ENCODE data around the gene MYRF. TPM values are rescaled to one million over a fixed set of nuclear protein-coding genes. Genes with fewer than 3 reads are reported as not detected.

The MYRF gene
- total RNA-seq, 1 donor from 2014 or later = 0.78 TPM

DNA sequence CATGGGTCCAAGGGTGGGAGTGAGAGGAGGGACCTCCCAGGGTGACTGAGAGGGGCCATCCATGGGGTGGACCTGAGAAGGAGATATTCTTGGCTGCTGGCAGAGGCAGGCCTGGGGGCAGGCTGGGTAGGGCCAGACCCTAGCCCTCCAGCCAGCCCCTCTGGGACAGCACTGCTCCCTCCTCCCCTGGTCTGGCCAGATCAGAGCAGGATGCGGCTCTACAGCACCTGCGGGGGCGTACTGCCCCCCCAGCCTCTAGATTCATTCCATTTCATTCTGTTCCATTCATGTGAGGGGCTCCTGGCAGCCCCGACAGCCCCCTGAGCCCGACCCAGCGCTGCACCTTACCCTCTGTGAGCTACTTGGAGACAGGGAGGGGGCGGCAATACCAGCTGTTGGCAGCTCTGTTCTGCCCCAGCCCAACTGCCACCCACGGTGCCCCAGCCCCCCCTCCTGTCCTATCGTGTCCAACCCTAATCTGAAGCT, 34.3 kb upstream of the MYRF start:
- intact Hi-C loops (cut with micrococcal nuclease) = no loop called here
- Mint-ChIP-seq H3K36me3 (ENCODE audit: low read depth) (no peaks in the 10 kb centered on the region), H3K27ac (no peak overlapping the region), H3K9me3 (no peaks in the 10 kb centered on the region), H3K4me3 (no peak overlapping the region), H3K4me1 (no peaks in the 10 kb centered on the region), H3K27me3 (no peaks in the 10 kb centered on the region)
- DNase-seq (no peak), ATAC-seq (ENCODE audit: low read depth) (no peak)
- CTCF ChIA-PET = no interaction called here
- TF ChIP-seq, protein P1, sequence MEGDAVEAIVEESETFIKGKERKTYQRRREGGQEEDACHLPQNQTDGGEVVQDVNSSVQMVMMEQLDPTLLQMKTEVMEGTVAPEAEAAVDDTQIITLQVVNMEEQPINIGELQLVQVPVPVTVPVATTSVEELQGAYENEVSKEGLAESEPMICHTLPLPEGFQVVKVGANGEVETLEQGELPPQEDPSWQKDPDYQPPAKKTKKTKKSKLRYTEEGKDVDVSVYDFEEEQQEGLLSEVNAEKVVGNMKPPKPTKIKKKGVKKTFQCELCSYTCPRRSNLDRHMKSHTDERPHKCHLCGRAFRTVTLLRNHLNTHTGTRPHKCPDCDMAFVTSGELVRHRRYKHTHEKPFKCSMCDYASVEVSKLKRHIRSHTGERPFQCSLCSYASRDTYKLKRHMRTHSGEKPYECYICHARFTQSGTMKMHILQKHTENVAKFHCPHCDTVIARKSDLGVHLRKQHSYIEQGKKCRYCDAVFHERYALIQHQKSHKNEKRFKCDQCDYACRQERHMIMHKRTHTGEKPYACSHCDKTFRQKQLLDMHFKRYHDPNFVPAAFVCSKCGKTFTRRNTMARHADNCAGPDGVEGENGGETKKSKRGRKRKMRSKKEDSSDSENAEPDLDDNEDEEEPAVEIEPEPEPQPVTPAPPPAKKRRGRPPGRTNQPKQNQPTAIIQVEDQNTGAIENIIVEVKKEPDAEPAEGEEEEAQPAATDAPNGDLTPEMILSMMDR (IDR thresholded peaks at IDR 0.05) = no peak
- POLR2A ChIA-PET = no interaction called here

DNA sequence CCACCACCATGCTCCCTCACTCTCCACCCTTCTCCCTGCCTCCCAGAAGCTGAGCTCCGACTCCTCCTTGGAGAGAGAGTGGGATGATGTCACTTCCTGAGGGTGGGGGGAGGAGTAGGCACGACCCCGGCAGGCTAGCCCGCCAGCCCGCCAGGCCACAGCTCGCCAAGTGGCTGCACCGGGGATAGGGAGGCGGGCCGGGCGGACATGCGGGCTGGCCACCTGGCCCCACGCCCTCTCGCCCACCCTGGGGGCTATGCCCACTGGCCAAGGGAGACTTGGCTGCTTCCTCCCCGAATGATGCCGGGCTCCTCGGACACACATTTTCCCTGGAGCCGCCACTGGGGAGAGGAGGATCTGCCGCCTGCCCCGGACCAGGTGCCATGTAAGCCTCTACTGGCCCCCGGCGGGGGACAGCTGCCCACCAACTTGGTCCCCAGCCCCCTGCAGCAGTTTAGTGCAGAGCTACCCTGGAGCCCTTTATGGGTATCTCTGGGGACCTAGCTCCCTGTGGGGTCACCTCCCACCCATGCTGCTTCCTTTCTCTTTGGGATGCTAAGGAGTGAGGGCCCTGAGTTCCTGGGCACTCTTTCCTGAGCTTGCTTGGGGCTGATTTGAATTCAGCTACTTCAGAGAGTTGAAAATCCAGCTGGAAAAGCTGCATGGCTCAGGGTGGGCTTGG, 33.7 kb upstream of the MYRF start:
- no peaks in the 10 kb centered on the region for H3K27me3 Mint-ChIP-seq
- H3K9me3 Mint-ChIP-seq = no peaks in the 10 kb centered on the region
- intact Hi-C loops (cut with micrococcal nuclease) = no loop called here
- ChIA-PET CTCF (no interaction called here), POLR2A (no interaction called here)
- H3K27ac Mint-ChIP-seq = no peak overlapping the region
- DNase-seq (no peak), ATAC-seq (ENCODE audit: low read depth) (no peak)
- H3K4me3 Mint-ChIP-seq = no peak overlapping the region
- TF ChIP-seq, protein P1 (IDR thresholded peaks at IDR 0.05) = no peak
- no peaks in the 10 kb centered on the region for H3K36me3 Mint-ChIP-seq (ENCODE audit: low read depth)
- H3K4me1 Mint-ChIP-seq = no peaks in the 10 kb centered on the region

DNA sequence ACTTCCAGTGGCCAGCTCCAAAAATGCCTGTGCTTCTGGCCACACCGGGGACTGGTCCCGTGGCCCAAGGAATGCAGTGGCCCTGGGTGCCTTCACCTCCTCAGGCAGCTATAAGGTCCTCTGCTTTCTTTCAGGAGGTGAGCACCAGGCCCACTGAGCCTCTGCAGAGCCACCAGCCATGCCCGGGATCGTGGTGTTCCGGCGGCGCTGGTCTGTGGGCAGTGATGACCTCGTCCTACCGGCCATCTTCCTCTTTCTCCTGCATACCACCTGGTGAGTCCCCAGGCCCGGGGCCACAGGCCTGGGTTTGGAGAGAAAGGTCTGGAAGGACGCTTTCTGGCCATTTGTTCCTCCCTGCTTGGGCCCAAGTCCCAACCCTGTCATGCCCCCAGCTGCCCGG, 32.5 kb upstream of the MYRF start:
- Mint-ChIP-seq H3K27ac (no peak overlapping the region), H3K9me3 (no peaks in the 10 kb centered on the region), H3K36me3 (ENCODE audit: low read depth) (no peaks in the 10 kb centered on the region), H3K27me3 (no peaks in the 10 kb centered on the region), H3K4me3 (no peak overlapping the region), H3K4me1 (no peaks in the 10 kb centered on the region)
- CTCF ChIA-PET = no interaction called here
- no peak for ATAC-seq (ENCODE audit: low read depth)
- intact Hi-C loops (cut with micrococcal nuclease) = no loop called here
- no peak for DNase-seq
- POLR2A ChIA-PET = no interaction called here
- TF ChIP-seq, protein P1 (IDR thresholded peaks at IDR 0.05) = no peak

DNA sequence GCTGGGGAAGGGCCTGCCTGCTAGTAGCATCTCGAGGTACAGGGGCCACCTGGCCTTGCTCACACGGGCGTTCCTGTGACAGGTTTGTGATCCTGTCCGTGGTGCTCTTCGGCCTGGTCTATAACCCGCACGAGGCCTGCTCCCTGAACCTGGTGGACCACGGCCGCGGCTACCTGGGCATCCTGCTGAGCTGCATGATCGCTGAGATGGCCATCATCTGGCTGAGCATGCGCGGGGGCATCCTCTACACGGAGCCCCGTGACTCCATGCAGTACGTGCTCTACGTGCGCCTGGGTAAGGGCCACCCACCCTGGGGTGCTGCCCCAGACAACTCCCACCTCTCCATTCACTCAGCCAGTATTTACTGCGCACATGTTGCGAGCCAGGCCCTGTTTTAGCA, 31.8 kb upstream of the MYRF start:
- ATAC-seq (ENCODE audit: low read depth) (no peak), DNase-seq (no peak)
- H3K4me3 Mint-ChIP-seq = no peak overlapping the region
- intact Hi-C loops (cut with micrococcal nuclease) = no loop called here
- H3K27ac Mint-ChIP-seq = no peak overlapping the region
- CTCF ChIA-PET = interaction anchor here (0.7 kb wide), 1 partner anchor 29 kb away, joined by 3 read pairs; no protein-coding TSS in a partner anchor
- POLR2A ChIA-PET = no interaction called here
- no peaks in the 10 kb centered on the region for H3K27me3 Mint-ChIP-seq
- H3K9me3 Mint-ChIP-seq = no peaks in the 10 kb centered on the region
- H3K36me3 Mint-ChIP-seq (ENCODE audit: low read depth) = no peaks in the 10 kb centered on the region
- TF ChIP-seq, protein P1 (IDR thresholded peaks at IDR 0.05) = no peak
- H3K4me1 Mint-ChIP-seq = no peaks in the 10 kb centered on the region

DNA sequence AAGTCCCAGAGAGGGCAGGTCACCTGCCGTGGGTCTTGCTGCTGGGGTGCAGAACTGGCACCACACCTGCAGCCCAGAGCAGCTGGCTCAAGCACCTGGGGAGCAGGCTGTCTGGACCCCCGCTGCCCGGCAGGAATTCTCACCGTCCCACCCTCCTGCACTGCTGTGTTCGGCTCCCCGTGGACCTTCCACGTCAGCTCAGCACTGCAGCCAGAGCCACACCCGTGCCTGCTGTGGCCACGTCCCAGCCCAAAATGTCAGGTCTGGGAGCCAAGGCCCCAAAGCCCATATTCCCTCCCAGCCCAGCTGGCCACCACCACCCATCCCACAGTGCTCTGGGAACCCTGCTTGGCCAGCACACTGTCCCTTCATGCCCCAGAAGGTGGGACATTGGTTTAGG, 28.0 kb upstream of the MYRF start:
- H3K27me3 Mint-ChIP-seq = no peaks in the 10 kb centered on the region
- DNase-seq = no peak
- ChIA-PET POLR2A (no interaction called here), CTCF (interaction anchor here (1.0 kb wide), 1 partner anchor 9 kb away, joined by 3 read pairs; no protein-coding TSS in a partner anchor)
- intact Hi-C loops (cut with micrococcal nuclease) = no loop called here
- no peaks in the 10 kb centered on the region for H3K9me3 Mint-ChIP-seq
- no peak overlapping the region for H3K4me3 Mint-ChIP-seq
- ATAC-seq (ENCODE audit: low read depth) = no peak
- no peak overlapping the region for H3K27ac Mint-ChIP-seq
- no peaks in the 10 kb centered on the region for H3K4me1 Mint-ChIP-seq
- TF ChIP-seq, protein P1 (IDR thresholded peaks at IDR 0.05) = no peak
- no peaks in the 10 kb centered on the region for H3K36me3 Mint-ChIP-seq (ENCODE audit: low read depth)
